Suppressor macrophage (primary cell): ENCODE data around the gene PPM1B.
"Not testable (repeated sequence)": the region's sequence is repeated elsewhere in the genome, so short reads cannot be mapped to it uniquely, and the experiment has no call there.

ENCODE experiments used
- DNase-seq, 4 experiments: peaks; one replicate each; pipeline ENCODE4 v3.0.0-alpha.2; 2020 to 2022

The PPM1B gene

DNA sequence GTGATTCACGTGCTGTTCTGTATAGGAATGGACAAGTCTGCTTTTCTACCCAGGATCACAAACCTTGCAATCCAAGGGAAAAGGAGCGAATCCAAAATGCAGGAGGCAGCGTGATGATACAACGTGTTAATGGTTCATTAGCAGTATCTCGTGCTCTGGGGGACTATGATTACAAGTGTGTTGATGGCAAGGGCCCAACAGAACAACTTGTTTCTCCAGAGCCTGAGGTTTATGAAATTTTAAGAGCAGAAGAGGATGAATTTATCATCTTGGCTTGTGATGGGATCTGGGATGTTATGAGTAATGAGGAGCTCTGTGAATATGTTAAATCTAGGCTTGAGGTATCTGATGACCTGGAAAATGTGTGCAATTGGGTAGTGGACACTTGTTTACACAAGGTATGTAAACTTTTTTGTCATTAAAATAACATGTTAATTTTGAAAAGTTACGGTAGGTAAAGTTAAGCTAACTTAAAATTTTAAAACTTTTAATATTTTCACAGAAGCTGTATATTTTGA, 33.0 kb downstream of the PPM1B start:
- DNase-seq: no peak

DNA sequence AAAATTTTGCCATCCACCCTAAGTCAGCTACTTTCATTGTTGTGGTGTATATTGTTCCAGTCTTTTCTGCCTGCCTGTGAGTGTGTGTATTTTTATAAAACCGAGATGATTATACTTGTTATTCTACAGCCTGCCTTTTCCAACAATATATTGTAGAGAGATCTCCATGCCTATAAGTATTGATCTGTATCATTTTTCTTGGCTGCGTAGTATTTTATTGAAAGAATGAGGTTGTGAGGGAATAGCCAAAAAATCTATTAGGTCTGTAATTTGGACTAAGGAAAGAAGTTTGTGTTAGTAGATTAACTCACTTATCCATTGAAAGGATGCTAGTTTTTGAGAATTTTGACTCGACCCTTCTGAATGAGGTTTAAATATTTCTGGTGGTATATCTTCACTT, 34.9 kb downstream of the PPM1B start:
- no peak for DNase-seq

DNA sequence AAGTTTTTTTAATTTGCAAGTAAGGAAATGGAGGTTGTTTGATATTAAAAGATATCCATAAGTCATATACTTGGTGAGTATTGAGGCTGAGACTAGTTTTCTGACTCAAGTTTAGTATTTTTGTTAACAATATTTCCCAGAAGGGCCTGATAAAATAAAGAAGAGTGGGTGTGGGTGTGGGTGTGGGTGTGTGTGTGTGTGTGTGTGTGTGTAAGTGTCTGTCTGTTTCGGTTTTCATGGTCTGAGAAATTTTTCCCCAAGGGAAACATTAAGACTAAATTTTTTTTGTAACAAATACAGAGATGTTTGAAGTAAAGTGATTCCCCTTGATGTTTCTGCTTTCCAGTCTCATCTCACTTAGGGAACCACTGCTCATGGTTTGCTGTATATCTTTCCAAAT, 36.5 kb downstream of the PPM1B start:
- no peak for DNase-seq

DNA sequence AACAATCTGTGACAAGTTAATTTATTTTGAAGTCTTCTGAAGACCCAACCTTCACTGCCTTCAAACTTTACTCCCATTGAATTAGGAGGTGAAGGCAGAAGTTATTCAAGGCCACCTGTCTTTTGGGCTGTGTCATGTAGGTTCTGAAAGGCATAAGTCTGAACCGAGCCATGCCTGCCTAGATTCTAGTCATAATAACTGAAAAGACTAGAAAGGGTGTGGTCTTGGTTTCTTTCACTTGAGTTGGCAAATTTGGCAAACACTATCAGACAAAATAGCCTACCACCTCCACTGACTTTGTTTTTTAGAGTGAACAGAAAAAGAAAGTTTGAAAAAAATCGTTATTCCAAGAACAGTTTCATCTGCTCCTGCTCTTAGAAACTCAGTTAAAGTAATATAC, 38.4 kb downstream of the PPM1B start:
- no peak for DNase-seq

DNA sequence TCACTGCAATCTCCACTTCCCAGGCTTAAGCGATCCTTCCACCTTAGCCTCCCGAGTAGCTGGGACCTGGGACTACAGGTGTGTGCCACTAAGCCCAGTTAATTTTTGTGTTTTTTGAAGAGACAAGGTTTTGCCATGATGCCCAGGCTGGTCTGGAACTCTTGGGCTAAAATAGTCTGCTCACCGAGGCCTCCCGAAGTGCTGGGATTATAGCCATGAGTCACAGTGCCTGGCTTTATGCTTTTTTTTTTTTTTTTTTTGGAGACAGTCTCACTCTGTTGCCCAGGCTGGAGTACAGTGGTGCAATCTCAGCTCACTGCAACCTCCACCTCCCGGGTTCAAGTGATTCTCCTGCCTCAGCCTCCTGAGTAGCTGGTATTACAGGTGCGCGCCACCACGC, 39.0 kb downstream of the PPM1B start:
- not testable (repeated sequence) for DNase-seq

DNA sequence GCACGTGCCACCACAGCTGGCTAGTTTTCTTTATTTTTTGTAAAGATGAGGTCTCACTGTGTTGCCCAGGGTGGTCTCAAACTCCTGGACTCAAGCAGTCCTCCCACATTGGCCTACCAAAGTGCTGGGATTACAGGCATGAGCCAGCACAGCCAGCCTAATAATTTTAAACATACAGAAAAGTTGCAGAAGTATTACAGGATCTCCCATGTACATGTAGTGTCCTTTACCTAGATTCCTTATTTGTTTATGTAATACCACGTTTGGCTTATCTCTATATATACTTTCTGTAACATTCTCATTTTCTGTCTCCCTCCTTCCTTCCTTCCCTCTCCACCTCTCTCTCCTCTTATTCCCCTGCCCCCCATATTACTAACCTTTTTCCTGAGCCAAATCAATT, 41.7 kb downstream of the PPM1B start:
- DNase-seq: no peak

DNA sequence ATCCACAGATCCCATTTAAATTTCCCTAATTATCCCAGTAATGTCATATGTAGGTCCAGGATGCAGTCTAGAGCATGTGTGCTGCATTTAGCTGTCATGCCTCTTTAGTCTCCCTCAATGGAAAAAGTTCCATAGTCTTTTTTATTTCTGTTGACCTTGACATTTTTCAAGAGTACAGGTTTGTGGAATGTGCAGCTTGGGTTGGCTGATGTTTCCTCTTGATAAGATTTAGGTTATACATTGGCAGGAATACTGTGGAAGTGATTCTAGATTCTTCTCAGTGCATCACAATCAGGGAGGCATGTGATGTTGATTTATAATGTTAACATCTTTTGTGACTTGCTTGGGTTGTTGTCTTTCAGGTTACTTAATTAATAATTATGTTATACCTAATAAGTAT, 42.5 kb downstream of the PPM1B start:
- no peak for DNase-seq

DNA sequence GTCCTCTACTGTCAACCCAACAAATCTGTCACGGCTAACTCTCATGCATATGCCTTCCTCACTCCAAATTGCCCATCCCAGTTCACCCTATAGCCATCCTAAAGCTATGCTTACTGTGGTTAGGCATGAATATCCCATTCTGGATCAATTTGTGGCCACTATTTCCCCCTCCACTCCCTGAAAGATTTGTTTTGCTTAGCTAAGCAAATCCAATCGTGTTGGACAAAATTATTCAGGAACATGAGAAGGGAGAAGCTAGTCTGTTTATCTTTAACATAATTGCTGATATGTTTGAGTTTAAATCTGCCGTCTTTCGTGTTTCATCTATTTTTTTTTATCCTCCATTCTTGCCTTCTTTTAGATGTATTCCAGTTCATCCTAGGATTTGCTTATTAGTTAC, 43.6 kb downstream of the PPM1B start:
- no peak for DNase-seq

DNA sequence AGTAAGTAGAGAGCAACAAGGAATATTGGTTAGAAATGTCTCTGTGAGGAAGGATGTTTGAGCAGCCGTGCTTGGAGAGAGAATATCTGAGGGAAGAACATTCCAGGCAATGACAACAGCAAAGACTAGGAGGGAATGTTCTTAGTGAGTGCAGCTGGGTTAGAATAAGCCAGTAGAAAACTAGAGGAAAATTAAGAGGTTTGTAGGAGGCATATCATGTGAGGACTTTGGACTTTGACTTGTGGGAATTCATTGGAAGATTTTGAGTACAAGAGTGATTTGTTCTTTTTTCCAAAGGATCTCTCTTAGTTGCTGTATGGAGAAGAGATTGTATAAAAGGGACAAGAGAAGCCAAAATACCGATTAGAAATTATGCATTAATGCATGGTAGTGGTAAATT, 47.2 kb downstream of the PPM1B start:
- no peak for DNase-seq

DNA sequence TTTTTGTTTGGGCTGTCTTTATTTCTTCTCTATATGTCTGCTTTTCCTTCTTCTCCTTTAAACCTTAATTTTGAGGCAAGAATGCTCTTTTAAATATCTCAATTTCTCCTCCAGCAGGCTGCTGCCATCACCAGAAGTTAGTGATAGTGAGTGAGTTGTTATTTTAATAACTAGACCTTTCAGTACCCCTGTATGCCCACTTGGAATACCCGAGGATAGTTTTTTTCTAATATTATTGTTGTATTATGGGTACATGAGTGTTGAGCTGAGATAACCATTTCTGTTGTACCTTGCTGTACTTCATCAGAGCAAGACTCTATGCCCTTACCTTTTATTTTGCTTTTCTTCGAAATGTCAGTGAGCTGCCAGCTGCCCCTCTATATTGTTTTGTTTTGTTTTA, 50.1 kb downstream of the PPM1B start:
- DNase-seq: no peak

DNA sequence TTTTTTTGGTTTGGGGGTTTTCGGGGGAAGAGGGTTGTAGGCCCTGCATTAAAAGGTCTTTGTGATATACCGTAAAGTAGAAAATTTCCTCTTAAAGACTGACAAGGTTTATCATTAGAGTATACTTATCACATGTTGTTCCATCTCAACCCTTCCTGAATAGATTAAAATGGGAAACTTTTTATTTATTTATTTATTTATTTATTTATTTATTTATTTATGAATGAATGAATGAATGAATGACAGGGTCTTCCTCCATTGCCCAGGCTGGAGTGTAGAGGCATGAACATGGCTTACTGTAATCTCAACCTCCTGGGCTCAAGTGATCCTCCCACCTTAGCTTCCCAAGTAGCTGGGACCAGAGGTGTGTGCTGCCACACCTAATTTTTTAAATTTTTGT, 58.1 kb downstream of the PPM1B start:
- no peak for DNase-seq

DNA sequence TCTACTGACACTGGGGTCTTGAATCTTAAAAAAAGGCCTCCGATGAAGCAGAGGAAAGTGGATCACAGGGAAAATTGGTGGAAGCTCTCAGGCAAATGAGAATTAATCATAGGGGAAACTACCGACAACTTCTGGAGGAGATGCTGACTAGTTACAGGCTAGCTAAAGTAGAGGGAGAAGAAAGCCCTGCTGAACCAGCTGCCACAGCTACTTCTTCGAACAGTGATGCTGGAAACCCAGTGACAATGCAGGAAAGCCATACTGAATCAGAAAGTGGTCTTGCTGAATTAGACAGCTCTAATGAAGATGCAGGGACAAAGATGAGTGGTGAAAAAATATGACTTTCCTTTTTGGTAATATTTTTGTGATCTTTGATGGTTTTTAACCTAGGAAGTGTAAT, 61.7 kb downstream of the PPM1B start:
- DNase-seq: no peak

DNA sequence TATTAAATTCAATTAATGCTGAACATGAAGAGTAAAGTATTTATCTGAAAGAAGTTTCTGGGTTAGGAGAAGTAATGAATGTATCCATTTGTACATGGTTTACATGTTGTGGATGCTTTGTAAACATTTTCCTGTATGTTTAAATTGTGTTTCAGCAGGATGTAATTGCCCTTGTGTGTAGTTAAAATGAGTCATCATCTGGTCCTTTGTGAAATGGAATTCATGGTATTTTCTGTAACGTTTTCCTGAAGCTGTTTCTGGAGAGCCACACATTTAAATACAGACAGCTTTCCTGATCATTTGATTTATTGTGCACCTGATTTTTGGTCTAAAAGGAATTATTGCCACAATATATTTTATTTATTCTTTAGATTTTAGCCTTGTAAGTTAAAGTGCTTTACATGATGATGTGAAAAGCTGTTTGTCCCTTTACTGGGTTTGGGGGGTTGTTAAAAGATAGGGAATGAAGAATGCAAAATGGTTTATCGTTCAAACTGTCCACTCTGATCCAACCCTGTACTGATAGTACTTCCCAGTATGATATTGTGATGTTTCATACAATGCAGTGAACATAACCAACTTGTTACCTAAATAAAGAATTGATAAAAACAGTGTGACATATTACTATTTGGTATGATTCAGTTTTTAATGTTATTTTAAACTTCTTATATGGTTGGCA, 64.9 kb downstream of the PPM1B start:
- DNase-seq: no peak

DNA sequence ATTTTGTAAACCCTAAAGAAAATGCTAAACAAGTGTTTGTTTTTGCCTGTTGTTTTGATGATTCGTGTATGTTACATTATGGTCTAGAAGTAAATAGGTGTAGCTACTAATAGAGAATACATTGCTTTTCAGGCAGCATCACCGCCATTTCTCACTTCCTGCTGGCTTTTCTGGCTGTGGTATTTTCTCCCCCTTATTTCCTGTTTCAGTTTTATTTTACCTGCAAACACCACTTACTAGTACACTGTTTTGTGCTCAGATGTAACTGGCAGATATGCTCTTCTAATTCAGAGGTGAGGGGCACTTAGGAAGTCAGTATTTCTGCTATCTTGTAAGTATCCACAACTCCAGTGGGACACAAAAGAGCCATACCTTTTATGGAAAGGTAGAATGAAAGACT, 68.5 kb downstream of the PPM1B start:
- DNase-seq: no peak

DNA sequence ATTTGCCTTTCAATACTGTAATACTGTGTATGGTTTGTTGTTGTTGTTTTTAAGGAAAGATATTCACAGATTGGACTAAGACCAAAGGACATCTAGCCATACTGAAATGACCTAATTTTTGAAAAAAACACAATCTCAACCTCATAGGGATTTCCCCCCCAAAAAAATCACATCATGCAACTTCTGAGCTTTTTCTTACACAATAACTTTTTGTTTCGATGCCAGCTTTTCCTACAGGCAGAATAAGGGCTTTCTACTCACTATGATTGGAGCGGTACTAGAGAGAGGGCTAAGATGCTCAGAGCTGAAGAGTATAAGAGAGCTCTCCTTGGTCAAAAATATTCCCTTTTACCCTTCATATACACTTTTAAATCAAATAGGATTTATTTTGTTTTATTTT, 74.2 kb downstream of the PPM1B start:
- DNase-seq: peak in 2 of 4 experiments; percentile 26 to 32

DNA sequence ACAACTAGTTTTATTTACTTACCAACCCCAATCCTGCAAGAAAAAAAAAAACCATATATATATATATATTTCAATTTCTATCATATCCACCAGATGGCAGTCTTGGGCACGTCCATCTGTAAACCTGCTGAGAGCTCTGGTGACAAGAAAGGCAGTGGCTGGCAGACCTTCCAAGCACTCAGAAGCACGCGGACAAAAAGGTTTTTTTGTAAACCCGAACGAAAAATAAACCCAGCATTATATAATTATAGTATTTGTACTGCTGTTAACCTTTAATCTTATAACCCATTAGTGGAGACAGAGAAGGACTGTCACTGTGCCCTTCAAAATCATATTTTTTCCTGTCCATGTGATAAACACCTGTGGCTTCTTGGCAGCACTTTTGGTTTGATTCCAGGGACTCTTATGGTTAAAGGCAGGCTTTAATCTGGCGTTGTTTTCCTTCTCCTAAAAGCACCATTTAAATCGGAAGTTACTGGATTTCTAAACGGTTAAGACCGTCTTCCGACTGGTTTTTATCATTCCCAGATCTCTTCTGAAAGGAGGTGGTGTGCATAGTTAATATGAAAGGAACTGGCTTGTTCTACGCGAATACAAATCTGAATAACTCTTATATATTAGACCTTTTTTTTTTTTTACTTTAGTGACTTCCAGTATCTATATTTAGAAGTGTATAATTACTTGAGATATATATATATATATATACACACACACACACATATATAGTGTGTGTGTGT, 75.6 kb downstream of the PPM1B start:
- peak; percentile 65 to 85 (median 76) for DNase-seq

DNA sequence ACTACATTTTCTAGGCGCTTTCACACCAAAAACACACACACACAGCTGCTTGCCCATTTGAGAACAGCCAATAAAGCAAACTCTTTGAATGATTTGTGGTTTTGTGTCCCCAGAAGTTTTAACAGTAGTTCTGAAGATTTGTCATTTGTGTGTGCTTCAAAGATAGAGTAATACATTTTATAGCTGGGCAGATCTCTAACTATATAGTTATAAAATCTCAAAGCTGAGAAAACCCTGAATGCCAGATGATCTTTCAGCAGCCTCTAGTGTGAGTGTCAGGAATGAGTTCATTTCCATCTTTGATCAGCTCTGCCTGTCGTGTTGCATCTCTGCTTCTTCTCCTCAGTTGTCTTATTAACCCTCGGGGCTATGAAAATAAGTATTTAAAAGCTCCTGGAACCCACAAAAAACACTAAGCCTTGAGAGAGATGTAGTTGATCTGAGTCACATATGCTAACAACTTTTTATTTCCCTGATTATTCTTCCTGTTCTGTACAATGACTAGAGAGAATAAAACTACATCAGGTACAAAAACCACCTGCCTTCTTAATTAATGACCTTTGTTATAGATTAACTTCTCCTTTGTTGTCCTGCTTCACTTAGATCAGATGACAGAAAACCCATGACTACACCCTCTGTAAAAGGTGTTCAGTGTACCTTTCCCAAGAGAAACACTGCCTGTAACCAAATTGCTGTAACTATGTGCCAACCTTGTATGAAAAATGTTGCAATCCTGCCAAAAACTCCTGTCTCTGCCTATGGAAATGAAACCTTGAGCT, 76.6 kb downstream of the PPM1B start:
- DNase-seq: no peak

DNA sequence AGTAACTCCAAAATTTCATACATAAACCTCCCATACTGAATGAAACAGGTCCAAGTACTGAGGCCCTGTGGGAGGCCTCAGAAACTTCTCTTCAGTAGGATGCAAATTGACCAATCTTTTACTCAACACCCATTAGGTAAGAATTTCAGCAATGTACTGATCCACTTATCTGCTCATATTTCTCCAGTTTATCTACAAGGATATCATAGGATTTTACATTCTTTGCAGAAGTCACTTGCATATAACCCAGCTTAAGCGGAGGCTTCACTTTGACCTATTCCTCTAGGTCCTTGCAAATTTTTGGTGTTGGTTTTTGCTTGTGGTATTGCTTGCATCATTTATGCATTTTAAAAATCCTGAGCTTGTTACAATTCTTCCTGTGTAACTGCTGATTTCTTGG, 77.8 kb downstream of the PPM1B start:
- peak in 1 of 4 experiments; percentile 6 for DNase-seq

DNA sequence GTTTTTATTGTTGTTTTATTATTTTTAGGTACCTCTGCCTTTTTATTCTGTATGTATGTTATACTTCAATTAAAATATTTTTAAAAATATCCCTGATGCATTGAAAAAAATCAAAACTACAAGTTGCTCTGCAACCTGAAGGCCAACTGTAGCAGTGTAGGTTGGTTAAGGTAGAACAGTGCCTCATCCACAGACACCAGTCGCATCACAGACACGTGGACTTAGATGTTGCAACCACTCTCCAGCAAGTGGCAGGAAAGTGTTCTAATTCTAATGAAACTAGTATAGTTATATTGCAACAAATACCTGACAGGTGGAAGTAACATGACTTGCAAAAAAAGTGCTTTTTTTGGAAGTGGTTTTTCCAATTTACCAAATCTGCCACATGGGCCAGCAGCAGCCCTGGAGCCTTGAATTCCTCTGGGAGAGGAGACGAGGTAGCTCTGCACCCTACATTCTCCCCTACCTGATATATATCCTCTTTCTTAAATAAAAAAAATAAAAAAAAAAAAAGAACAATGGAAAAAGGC, 78.2 kb downstream of the PPM1B start:
- DNase-seq: no peak

DNA sequence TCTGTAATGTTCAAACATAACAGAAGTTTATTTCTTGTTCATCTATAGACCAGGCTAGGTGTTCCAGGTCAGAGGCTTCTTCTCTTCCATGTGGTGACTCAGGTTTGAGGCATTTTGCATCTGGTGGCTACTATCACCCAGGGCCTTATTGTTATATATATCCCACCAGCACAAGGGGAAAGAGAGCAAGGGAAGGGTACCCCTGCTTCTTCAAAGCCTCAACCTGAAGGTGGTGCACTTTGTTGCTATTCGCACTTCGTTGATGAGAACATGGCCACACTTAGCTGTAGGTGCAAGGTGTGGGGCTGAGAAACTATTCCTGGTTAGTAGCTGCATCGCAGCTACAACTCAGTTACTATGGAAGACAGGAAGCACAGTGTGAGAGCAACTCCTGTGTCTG, 79.2 kb downstream of the PPM1B start:
- no peak for DNase-seq

DNA sequence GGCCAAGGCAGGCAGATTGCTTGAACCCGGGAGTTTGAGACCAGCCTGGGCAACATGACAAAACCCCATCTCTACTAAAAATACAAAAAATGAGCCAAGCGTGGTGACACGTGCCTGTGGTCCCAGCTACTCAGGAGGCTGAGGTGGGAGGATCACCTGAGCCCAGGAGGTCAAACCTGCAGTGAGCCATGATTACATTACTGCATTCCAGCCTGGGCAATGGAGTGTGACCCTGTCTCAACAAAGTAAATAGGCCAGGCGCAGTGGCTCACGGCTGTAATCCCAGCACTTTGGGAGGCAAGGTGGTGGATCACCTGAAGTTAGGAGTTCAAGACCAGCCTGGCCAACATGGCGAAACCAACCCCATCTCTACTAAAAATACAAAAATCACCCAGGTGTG, 80.6 kb downstream of the PPM1B start:
- not testable (repeated sequence) for DNase-seq

DNA sequence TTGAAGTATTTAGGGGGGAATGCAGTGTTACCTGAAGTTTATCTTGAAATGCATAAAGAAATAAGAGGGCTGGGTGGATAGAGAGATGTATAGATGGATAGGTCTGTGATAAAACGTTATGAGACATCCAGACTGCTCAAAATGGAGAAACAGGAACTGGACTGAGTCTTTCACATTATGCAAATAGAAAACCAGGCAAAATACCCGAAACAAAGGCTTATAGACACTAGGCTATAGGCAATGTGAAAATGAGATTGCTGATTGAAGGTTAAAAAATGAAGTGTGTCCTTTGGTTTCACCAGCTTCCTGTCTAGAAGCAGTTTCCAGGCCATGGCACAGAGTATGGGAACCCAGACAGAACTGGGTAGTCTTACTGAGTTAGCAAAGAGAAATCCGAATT, 81.7 kb downstream of the PPM1B start:
- DNase-seq: no peak

DNA sequence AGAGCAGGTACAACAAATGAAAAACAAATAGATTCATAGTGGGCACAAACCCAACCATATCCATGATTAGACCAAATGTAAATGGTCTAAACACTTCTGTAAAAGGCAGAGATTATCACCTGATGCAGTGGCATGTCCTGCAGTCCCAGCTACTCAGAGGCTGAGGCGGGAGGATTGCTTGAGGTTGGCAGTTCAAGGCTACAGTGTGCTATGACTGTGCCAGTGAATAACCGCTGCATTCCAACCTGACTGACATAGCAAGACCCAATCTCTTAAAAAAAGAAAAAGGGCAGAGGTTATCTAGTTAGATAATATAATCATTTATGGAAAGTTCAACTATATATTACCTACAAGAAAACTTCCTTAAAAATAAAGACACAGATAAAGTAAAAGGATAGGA, 85.3 kb downstream of the PPM1B start:
- DNase-seq: no peak
